Liver (tissue), 9 donors: ENCODE measurements around the gene SYNPO2. TPM values are rescaled to one million over a fixed set of nuclear protein-coding genes. Genes with fewer than 3 reads are reported as not detected.

Experiments
- DNase-seq: peaks from one replicate; pipeline ENCODE4 v3.0.0-alpha.2; 2017; ENCODE audit warnings: low spot score
- H3K27ac ChIP-seq, 2 donors: one replicate each; pipeline ENCODE4 v1.7.0; 2013; ENCODE audit warnings: inconsistent platforms in 2 of 2, low read length in 2 of 2, control low read depth in 1 of 2, low read depth in 1 of 2, mild to moderate bottlenecking in 1 of 2
- H3K27me3 ChIP-seq, 4 donors: one replicate each; pipeline versions ENCODE4 v1.6.1 to v1.7.0; 2013; ENCODE audit warnings: low read length in 3 of 4, inconsistent platforms in 1 of 4, mild to moderate bottlenecking in 1 of 4, moderate library complexity in 1 of 4; ENCODE audit not compliant: control insufficient read depth in 4 of 4, insufficient read depth in 4 of 4
- H3K36me3 ChIP-seq, 4 donors: one replicate each; pipeline versions ENCODE4 v1.6.1 to v1.7.0; 2013; ENCODE audit warnings: low read length in 3 of 4, mild to moderate bottlenecking in 3 of 4, low read depth in 1 of 4, moderate library complexity in 1 of 4; ENCODE audit not compliant: control insufficient read depth in 4 of 4, insufficient read depth in 3 of 4
- H3K4me1 ChIP-seq, 4 donors: one replicate each; pipeline versions ENCODE4 v1.6.1 to v1.7.0; 2013; ENCODE audit warnings: low read length in 3 of 4, mild to moderate bottlenecking in 3 of 4, moderate library complexity in 1 of 4; ENCODE audit not compliant: control insufficient read depth in 4 of 4, insufficient read depth in 4 of 4
- H3K4me3 ChIP-seq, 3 donors: one replicate each; pipeline versions ENCODE4 v1.6.1 to v1.7.0; 2013; ENCODE audit warnings: low read length in 3 of 3, control low read depth in 1 of 3, low read depth in 1 of 3, mild to moderate bottlenecking in 1 of 3
- H3K9ac ChIP-seq, 2 donors: one replicate each; pipeline ENCODE4 v1.7.0; 2013; ENCODE audit warnings: low read length in 2 of 2, mild to moderate bottlenecking in 2 of 2, moderate library complexity in 2 of 2, control low read depth in 1 of 2, low read depth in 1 of 2
- H3K9me3 ChIP-seq, 4 donors: one replicate each; pipeline versions ENCODE4 v1.6.1 to v1.7.0; 2013; ENCODE audit warnings: low read length in 3 of 4; ENCODE audit not compliant: control insufficient read depth in 4 of 4
- ATF3 ChIP-seq: IDR thresholded peaks from 2 replicates; pipeline ENCODE4 v1.6.1; 2016; ENCODE audit warnings: antibody characterized with exemption
- CTCF ChIP-seq: fragments of 150-350 bp; IDR thresholded peaks from 2 replicates; pipeline ENCODE4 v1.5.1; 2017; ENCODE audit warnings: improper control_type of control experiment, low read depth, low read length; ENCODE audit not compliant: missing input control
- EGR1 ChIP-seq, 2 donors: IDR thresholded peaks; 2 replicates each; pipeline ENCODE4 v1.6.1; 2016 to 2018; ENCODE audit warnings: antibody characterized with exemption in 2 of 2, low read depth in 2 of 2
- FOXA1 ChIP-seq: IDR thresholded peaks from 2 replicates; pipeline ENCODE4 v1.6.1; 2016; ENCODE audit warnings: antibody characterized with exemption
- FOXA2 ChIP-seq: IDR thresholded peaks from 2 replicates; pipeline ENCODE4 v1.6.1; 2016; ENCODE audit warnings: antibody characterized with exemption
- GABPA ChIP-seq, 2 donors: IDR thresholded peaks in 1 of 2; conservative IDR thresholded peaks in 1 of 2; 2 replicates each; pipeline ENCODE4 v1.6.1; 2016; ENCODE audit warnings: antibody characterized with exemption in 2 of 2, mild to moderate bottlenecking in 1 of 2, moderate library complexity in 1 of 2
- HNF4A ChIP-seq, 2 donors: conservative IDR thresholded peaks; 2 replicates each; pipeline ENCODE4 v1.6.1; 2016; ENCODE audit warnings: antibody characterized with exemption in 2 of 2, mild to moderate bottlenecking in 2 of 2
- HNF4G ChIP-seq: IDR thresholded peaks from 2 replicates; pipeline ENCODE4 v1.6.1; 2016; ENCODE audit warnings: antibody characterized with exemption
- JUND ChIP-seq, 2 donors: IDR thresholded peaks; 2 replicates each; pipeline ENCODE4 v1.6.1; 2016; ENCODE audit warnings: antibody characterized with exemption in 2 of 2
- MAX ChIP-seq: IDR thresholded peaks from 2 replicates; pipeline ENCODE4 v1.6.1; 2016; ENCODE audit warnings: antibody characterized with exemption
- NR2F2 ChIP-seq: IDR thresholded peaks from 2 replicates; pipeline ENCODE4 v1.6.1; 2016; ENCODE audit warnings: antibody characterized with exemption
- RAD21 ChIP-seq, 2 donors: IDR thresholded peaks; 2 replicates each; pipeline ENCODE4 v1.6.1; 2016; ENCODE audit warnings: antibody characterized with exemption in 2 of 2, mild to moderate bottlenecking in 2 of 2
- REST ChIP-seq: IDR thresholded peaks from 2 replicates; pipeline ENCODE4 v1.6.1; 2016; ENCODE audit warnings: antibody characterized with exemption, mild to moderate bottlenecking
- RXRA ChIP-seq, 2 donors: IDR thresholded peaks; 2 replicates each; pipeline ENCODE4 v1.6.1; 2017 to 2018; ENCODE audit warnings: antibody characterized with exemption in 2 of 2, mild to moderate bottlenecking in 1 of 2
- SP1 ChIP-seq: IDR thresholded peaks from 2 replicates; pipeline ENCODE4 v1.6.1; 2018; ENCODE audit warnings: antibody characterized with exemption, mild to moderate bottlenecking
- TAF1 ChIP-seq: conservative IDR thresholded peaks from 2 replicates; pipeline ENCODE4 v1.6.1; 2016; ENCODE audit warnings: antibody characterized with exemption, mild to moderate bottlenecking
- YY1 ChIP-seq: IDR thresholded peaks from 2 replicates; pipeline ENCODE4 v1.6.1; 2016; ENCODE audit warnings: antibody characterized with exemption, mild to moderate bottlenecking
- ZBTB33 ChIP-seq: IDR thresholded peaks from 2 replicates; pipeline ENCODE4 v1.6.1; 2016; ENCODE audit warnings: antibody characterized with exemption
- WGBS: extraction: QIAGEN DNeasy Blood & Tissue Kit; methylation state at CpG from one replicate; pipeline ENCODE4 v1.1.7; 2013; 5-methylcytosine and 5-hydroxymethylcytosine counted together
- polyA plus RNA-seq, 2 donors: library from polyadenylated mRNA; stranded (reverse) in 1 of 2; unstranded in 1 of 2; fragments of 200-250 nt in 1 of 2; fragments of >200 nt in 1 of 2; fragmentation: Nextera tagmentation in 1 of 2; extraction: Ambion mirVana in 1 of 2; gene quantifications; one replicate each; pipeline versions ENCODE4 v1.2.1 to v1.2.3, GENCODE V29; 2013 to 2015
- total RNA-seq, 2 donors: library from RNA; depleted of rRNA; stranded (reverse); fragments of >200 nt; gene quantifications; one replicate each; pipeline ENCODE4 v1.2.3, GENCODE V29; 2014
- donor health status: healthy.
- donor health status: healthy.
- donor health status: healthy.
- donor health status: healthy.
- donor health status: healthy.

The SYNPO2 gene
- total and polyA plus RNA-seq, 4 donors, result 2.4 to 10.9 (median 3.4) TPM

GRCh38 chr4:118917582-118917981, 28.9 kb downstream of the SYNPO2 start:
- H3K9ac ChIP-seq, result no peak overlapping the region
- TF ChIP-seq CTCF (no peak), RAD21 (IDR thresholded peaks at IDR 0.05) (no peak), NR2F2 (no peak), JUND (IDR thresholded peaks at IDR 0.05) (no peak), TAF1 (no peak), RXRA (IDR thresholded peaks at IDR 0.05) (no peak), MAX (no peak), GABPA (IDR thresholded peaks at IDR 0.05 in 1 of 2, conservative IDR thresholded peaks at IDR 0.05 in 1 of 2) (no peak), ZBTB33 (no peak), HNF4A (conservative IDR thresholded peaks at IDR 0.05) (no peak), ATF3 (no peak), EGR1 (IDR thresholded peaks at IDR 0.05; ENCODE audit: low read depth in 2 of 2) (no peak), YY1 (no peak), FOXA2 (no peak), FOXA1 (no peak), HNF4G (no peak), SP1 (no peak), REST (no peak)
- whole genome bisulfite sequencing, result 57% methylated on average over 2 of the region's 2 CpGs
- H3K4me1 ChIP-seq, result no peaks in the 10 kb centered on the region
- no peak overlapping the region for H3K4me3 ChIP-seq
- no peak overlapping the region for H3K27ac ChIP-seq
- H3K36me3 ChIP-seq, result no peaks in the 10 kb centered on the region
- no peaks in the 10 kb centered on the region for H3K9me3 ChIP-seq
- DNase-seq, result no peak
- H3K27me3 ChIP-seq, result no peaks in the 10 kb centered on the region

GRCh38 chr4:118918388-118918787, 29.7 kb downstream of the SYNPO2 start:
- WGBS, result 77% methylated on average over 3 of the region's 3 CpGs
- Histone ChIP-seq H3K36me3 (no peaks in the 10 kb centered on the region), H3K4me1 (no peaks in the 10 kb centered on the region), H3K27me3 (no peaks in the 10 kb centered on the region), H3K4me3 (no peak overlapping the region), H3K27ac (peak overlapping the region in 1 of 2 donors; percentile 20), H3K9ac (no peak overlapping the region), H3K9me3 (no peaks in the 10 kb centered on the region)
- no peak for TF ChIP-seq REST
- TF ChIP-seq JUND (IDR thresholded peaks at IDR 0.05), result peak; percentile 76 to 87
- DNase-seq, result no peak
